ENCODE measurements around the gene PLXNB2.
A peak's percentile ranks its signal among the peaks of the same experiment; 100 is the strongest.
"Not testable (repeated sequence)": the region's sequence is repeated elsewhere in the genome, so short reads cannot be mapped to it uniquely, and the experiment has no call there.

PLXNB2 gene

GRCh38 chr22:50278461-50278860 is 29.0 kb downstream of the PLXNB2 start:
- no peak for DNase-seq

GRCh38 chr22:50277761-50278160 is 29.7 kb downstream of the PLXNB2 start:
- no peak for DNase-seq

GRCh38 chr22:50276143-50276542 is 31.3 kb downstream of the PLXNB2 start:
- no peak for DNase-seq

- no peak for DNase-seq
Measured at GRCh38 chr22:50275181-50276055, 32.0 kb downstream of the PLXNB2 start.

DNA sequence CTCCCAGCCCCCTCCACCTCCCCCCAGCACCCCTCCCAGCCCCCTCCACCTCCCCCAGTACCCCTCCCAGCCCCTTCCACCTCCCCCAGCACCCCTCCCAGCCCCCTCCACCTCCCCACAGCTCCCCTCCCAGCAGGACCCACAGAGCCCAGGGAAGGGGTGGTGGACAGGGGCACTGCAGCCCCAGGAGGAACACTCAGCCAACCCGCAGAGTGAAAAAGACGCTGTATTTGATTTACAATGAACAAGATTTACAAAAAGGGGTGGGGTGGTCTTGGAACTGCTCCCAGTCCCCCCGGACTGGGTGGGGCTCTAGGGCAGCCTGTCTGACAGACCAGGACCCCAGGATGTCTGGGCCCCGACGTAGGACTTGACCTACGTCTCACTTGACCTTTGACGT is 32.7 kb downstream of the PLXNB2 start:
- no peak for DNase-seq

DNA sequence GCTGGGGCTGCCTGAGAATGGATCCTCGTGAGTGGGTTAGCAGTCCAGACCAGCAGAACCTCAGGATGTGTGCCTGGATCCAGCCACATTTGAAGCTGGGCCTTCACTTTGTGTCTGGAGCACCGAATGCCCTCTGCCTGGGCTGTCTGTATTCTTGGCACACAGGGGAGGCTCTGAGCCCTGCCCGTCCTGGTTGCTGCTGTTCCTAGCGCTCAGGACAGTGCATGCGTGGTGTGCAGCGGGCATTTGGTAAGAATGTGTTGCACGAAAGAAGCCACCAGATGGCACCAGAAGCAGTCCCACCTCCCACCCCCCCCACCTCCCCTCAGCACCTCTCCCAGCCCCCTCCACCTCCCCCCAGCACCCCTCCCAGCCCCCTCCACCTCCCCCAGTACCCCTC is 33.1 kb downstream of the PLXNB2 start:
- DNase-seq, result no peak

DNA sequence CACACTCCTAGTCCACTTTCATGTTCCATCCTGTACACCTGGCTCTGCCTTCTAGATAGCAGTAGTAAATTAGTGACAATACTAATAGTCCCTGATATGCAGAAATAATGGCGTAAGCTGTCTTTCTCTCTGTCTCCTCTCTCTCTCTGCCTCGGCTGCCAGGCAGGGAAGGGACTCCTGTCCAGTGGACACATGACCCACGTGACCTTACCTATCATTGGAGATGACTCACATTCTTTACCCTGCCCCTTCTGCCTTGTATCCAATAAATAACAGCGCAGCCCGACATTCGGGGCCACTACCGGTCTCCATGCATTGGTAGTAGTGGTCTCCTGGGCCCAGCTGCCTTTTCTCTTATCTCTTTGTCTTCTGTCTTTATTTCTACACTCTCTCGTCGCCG is 33.7 kb downstream of the PLXNB2 start:
- not testable (repeated sequence) for DNase-seq

DNA sequence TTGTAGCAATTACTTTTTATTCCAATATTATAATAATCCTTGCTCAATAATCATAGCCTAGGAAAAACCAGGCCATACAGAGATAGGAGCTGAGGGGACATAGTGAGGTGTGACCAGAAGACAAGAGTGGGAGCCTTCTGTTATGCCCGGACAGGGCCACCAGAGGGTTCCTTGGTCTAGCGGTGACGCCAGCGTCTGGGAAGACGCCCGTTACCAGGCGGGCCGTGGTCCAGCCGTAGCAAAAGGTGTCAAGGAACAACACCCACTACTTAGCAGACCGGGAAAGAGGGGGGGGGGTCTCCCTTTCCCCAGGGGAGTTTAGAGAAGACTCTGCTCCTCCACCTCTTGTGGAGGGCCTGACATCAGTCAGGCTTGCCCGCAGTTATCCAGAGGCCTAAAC is 34.1 kb downstream of the PLXNB2 start:
- DNase-seq, result not testable (repeated sequence)

DNA sequence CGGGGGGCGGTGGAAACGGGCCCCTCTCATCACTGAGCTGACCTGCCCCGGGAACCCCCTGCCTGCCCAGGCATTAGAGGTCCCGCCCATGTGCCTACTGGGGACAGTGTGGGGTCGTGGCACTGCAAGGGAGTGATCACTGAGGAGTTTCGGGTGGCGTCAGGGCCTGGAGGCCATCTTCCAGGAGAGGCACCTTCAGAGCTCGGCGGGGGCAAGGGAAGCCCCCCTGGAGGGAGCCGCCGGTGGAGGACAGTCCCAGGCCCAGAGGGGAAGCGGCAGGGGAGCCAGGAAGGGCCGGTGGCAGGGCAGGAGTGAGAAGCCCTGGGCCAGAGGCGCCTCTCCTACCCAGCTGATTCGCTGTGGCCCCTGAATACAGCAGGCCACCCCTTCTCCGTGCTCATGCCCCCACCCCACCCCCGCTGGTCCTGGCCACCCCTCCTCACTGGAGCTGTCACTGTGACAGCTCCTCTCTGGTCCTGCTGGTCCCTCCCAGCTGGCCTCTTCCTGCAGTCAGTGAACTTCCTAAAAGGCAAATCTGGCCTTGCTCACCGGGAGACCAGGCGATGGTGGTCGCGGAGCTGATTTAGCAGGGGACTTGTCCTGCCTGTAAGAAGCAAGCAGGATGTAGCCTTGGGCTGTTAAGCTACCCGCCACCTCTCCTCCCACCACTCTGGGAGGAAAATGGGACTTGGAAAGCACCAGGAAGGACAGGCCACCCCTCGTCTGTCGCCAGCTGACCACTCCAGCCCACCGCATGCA is 35.2 kb downstream of the PLXNB2 start:
- DNase-seq, result no peak

DNA sequence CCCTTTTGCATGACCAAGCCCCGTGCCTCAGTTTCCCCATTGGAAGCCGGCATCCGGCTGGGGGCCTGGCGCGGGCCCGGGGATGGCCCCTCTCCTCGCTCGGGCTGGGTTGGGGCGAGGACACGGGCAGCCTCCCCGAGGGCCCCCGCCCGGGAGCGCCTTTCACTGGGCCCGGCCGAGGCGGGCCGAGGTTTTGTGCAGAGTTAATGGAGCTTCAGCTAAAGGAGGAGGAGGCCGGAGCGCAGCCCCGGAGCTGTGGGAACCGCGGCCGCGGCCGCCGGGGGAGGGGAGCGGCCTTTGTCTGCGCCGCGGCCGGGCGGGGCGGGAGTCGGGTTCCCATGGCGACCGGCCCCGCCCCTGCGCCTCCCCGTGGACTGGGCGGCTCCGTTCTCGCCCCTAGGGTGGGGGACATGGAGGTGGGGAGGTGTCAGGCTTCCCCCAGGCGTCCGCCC is 35.9 kb downstream of the PLXNB2 start:
- peak; percentile 76 for DNase-seq

GRCh38 chr22:50270666-50271394 is 36.6 kb downstream of the PLXNB2 start:
- no peak for DNase-seq

GRCh38 chr22:50269970-50270665 is 37.3 kb downstream of the PLXNB2 start, which contains the start of gene MAPK11:
TSS of gene MAPK11 (minus strand) at chr22:50270380. CDS start at chr22:50270292, 88 bp downstream.
- peak; percentile 10 for DNase-seq

- no peak for DNase-seq
Measured at GRCh38 chr22:50269573-50269969, 37.9 kb downstream of the PLXNB2 start.

DNA sequence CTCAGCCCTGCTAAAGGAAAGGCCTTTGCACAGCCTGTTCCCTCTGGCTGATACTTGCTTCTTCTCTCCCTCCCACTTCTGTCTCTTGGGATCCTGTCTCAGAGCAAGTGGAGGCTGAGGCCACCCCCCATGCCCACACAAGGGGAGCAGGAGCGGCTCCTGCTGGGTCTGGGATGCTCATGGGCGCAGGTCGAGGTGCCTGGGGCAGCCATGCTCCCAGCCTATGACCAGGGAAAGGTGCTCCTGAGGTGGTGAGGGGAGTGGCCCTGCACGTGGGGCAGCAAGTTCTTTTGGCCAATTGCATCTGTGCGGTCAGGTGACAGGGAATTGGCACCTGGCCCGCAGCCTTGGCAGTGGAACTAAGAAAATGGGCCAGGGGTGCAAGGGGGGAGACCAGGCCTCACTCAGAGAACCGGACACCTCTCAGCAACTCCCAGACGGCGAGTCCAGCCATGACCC is 38.8 kb downstream of the PLXNB2 start:
- no peak for DNase-seq

GRCh38 chr22:50267591-50268390 is 39.7 kb downstream of the PLXNB2 start:
- no peak for DNase-seq

- no peak for DNase-seq
Measured at GRCh38 chr22:50266994-50267393, 40.5 kb downstream of the PLXNB2 start.

DNA sequence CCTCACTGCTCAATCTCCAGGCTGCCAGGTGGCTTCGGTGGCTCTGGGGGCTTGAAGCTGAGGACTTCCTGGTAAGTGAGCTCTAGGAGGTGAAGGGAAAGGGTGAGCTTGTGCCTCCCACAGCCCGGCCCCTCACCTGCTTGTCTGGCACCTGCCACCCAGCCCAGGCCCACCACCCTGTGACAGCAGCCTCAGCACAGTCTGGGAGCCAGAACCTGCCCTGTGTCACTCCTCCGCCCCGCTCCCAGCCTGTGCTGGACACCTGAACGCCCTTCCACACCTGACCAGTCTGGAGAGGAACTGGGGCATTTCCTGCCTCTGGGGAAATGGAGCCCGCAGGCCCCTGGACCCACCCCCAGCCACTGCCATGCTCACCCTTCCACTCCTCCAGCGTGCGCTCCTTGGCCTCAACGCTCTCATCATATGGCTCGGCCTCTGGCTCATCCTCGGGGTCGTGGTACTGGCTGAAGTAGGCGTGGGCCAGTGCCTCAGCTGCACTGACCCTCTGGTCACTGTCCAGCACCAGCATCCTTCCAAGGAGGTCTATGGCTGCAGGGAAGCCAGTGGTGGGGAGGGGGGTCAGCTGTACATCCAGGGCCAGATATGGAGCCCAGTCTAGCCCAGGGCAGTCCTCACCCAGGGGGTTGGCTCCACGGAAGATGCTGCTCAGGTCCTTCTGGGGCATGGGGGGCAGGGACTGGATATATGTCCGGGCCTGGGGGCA is 42.3 kb downstream of the PLXNB2 start:
- no peak for DNase-seq

DNA sequence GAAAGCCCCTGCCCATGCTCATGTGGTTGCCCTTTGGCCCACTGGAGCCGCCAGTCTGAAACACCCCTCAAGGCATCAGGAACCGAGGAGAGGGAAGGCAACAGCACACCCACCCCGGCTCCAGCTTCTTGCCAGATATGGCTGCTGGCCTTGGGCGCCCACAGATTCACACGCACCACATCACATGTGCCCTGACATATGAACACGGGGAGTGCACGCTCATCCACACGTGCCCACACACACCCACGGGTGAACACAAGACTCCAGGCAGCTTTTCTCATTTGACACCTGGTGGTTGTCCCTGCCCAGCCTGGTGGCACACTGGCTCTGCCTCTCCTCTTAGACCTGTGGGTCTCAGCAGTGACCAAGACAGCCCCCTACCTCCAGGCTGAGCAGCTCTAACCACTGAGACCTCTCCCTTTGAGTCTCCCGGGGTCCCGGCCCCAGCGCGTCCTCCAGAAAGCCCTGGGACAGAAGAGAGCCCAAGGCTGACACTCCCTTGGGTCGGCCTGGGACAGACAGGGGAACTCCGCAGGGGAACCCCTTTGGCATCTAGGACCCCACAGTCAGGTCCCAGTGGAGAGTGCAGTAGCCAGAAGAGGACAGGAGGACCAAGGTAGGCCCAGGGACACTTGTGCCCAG is 43.2 kb downstream of the PLXNB2 start:
- no peak for DNase-seq

DNA sequence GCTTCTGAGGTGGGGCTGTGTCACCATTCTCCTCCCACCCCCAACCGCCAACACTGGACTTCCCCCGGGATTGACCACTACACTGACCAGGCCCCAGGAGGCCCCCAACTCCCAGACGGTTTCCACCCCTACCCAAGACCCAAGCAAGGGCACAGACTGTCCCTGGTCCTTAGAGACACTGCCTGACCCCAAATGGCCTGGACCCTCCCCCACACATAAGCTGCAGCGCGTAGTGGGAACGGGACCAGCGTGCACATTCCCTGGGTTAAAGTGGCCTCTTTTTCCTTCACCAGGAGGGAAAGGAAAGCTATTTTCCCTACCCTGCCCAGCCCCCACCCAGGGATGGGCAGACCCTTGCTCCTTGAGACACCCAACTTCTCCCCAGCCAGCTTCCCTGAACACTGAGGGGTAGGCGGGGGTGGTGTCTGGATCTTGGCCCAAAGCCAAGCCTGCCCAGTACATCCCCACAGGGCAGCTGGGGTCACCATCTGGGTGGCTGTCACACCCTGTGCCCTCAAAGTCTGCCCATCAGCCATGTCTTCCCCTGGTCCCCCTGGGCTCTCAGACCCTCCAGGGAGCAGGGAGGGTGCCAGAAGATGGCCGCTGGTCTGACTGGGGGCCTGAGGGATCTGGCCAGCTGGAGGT is 44.4 kb downstream of the PLXNB2 start:
- no peak for DNase-seq

- no peak for DNase-seq
Measured at GRCh38 chr22:50262460-50262911, 45.0 kb downstream of the PLXNB2 start.

Measured in NCI-H748 treated with DMSO at 0.1 percent for 48 hours (cell line).